ENCODE data around the gene KRTAP9-7.
"Not testable (repeated sequence)": the region's sequence is repeated elsewhere in the genome, so short reads cannot be mapped to it uniquely, and the experiment has no call there.

Gene KRTAP9-7

GRCh38 chr17:41263212-41263611, 12.3 kb upstream of the KRTAP9-7 start:
- Histone ChIP-seq H3K27ac (no peak overlapping the region), H3K9me3 (no peaks in the 10 kb centered on the region), H3K4me3 (no peak overlapping the region), H3K36me3 (no peaks in the 10 kb centered on the region), H3K4me1 (no peaks in the 10 kb centered on the region), H3K27me3 (peaks cover 0 to 8% of the 10 kb centered on the region in 2 donors)
- TF ChIP-seq CTCF (IDR thresholded peaks at IDR 0.05) = no peak
- intact Hi-C loops (cut with DNase I; ENCODE audit: low total_unique reads) = no loop called here
- no peak for DNase-seq

- DNase-seq = no peak
- no peaks in the 10 kb centered on the region for H3K9me3 ChIP-seq
- H3K27ac ChIP-seq = no peak overlapping the region
- no peaks in the 10 kb centered on the region for H3K36me3 ChIP-seq
- no peak overlapping the region for H3K4me3 ChIP-seq
- H3K27me3 ChIP-seq = peaks cover 0 to 3% of the 10 kb centered on the region in 2 donors
- TF ChIP-seq CTCF (IDR thresholded peaks at IDR 0.05) = no peak
- H3K4me1 ChIP-seq = no peaks in the 10 kb centered on the region
- intact Hi-C loops (cut with DNase I; ENCODE audit: low total_unique reads) = no loop called here
These were observed 10.9 kb upstream of the KRTAP9-7 start for GRCh38 chr17:41264599-41264998.

- no peak for DNase-seq
- H3K4me3 ChIP-seq = no peak within 1 kb of the TSS
- H3K27ac ChIP-seq = no peak within 1 kb of the TSS
- H3K9me3 ChIP-seq = no peaks in the 10 kb centered on the region
- intact Hi-C loops (cut with DNase I; ENCODE audit: low total_unique reads) = no loop called here
- no peaks in the 10 kb centered on the region for H3K36me3 ChIP-seq
- peaks cover 0 to 3% of the 10 kb centered on the region in 2 donors for H3K27me3 ChIP-seq
- TF ChIP-seq CTCF (IDR thresholded peaks at IDR 0.05) = no peak
- H3K4me1 ChIP-seq = no peaks in the 10 kb centered on the region
These were observed 10.4 kb upstream of the KRTAP9-7 start, which contains the start of gene KRTAP9-6 for GRCh38 chr17:41265078-41265477. Gene KRTAP9-6, plus strand, starts transcription at chr17:41265378. Its CDS starts 0 bp downstream, at chr17:41265378.

- intact Hi-C loops (cut with DNase I; ENCODE audit: low total_unique reads) = no loop called here
- Histone ChIP-seq H3K27me3 (no peaks in the 10 kb centered on the region), H3K36me3 (no peaks in the 10 kb centered on the region), H3K4me1 (no peaks in the 10 kb centered on the region), H3K27ac (no peak overlapping the region), H3K4me3 (no peak overlapping the region), H3K9me3 (no peaks in the 10 kb centered on the region)
- TF ChIP-seq CTCF (IDR thresholded peaks at IDR 0.05) = no peak
- DNase-seq = no peak
These were observed 7.8 kb upstream of the KRTAP9-7 start for GRCh38 chr17:41267711-41268110.

- intact Hi-C loops (cut with DNase I; ENCODE audit: low total_unique reads); H3K4me3 ChIP-seq; DNase-seq; H3K4me1 ChIP-seq; H3K27ac ChIP-seq; H3K36me3 ChIP-seq; H3K9me3 ChIP-seq; H3K27me3 ChIP-seq: not testable (repeated sequence)
These were observed 4.2 kb upstream of the KRTAP9-7 start for GRCh38 chr17:41271323-41271722.

- intact Hi-C loops (cut with DNase I; ENCODE audit: low total_unique reads) = no loop called here
- no peaks in the 10 kb centered on the region for H3K27me3 ChIP-seq
- TF ChIP-seq CTCF (IDR thresholded peaks at IDR 0.05) = no peak
These were observed 3.6 kb upstream of the KRTAP9-7 start for GRCh38 chr17:41271858-41272257.

More at GRCh38 chr17:41271858-41272257, 3.6 kb upstream of the KRTAP9-7 start:
- H3K36me3 ChIP-seq = no peaks in the 10 kb centered on the region
- H3K4me3 ChIP-seq = no peak overlapping the region
- DNase-seq = no peak
- H3K27ac ChIP-seq = no peak overlapping the region
- no peaks in the 10 kb centered on the region for H3K9me3 ChIP-seq
- no peaks in the 10 kb centered on the region for H3K4me1 ChIP-seq

Data from tibial artery (tissue), 4 donors.